Endothelial cell of umbilical vein (primary cell): Measurements from ENCODE around the gene TAMM41. TPM values are rescaled to one million over a fixed set of nuclear protein-coding genes. Genes with fewer than 3 reads are reported as not detected.
A peak's percentile ranks its signal among the peaks of the same experiment; 100 is the strongest.
"Not testable (repeated sequence)": the region's sequence is repeated elsewhere in the genome, so short reads cannot be mapped to it uniquely, and the experiment has no call there.

Experiments used
- BruUV-seq: library from RNA; stranded (reverse); fragments of 400-500 nt; replicated peaks from 2 replicates; lab custom pipeline; 2021; lab: Mats Ljungman, UMichigan
- CTCF ChIA-PET: fragments of 300-600, 350-600 bp; sonication (Branson Sonifier 250); formaldehyde crosslinking; loops from one replicate; lab custom pipeline; 2021; ENCODE audit warnings: antibody characterized with exemption, inconsistent platforms; lab: Charles Lee
- POLR2A ChIA-PET: fragments of 300-600, 350-600 bp; sonication (Branson Sonifier 250); formaldehyde crosslinking; loops from one replicate; lab custom pipeline; 2021; ENCODE audit warnings: antibody characterized with exemption, inconsistent platforms; lab: Charles Lee
- DNase-seq: peaks from one replicate; pipeline ENCODE4 v3.0.0-alpha.2; 2011; ENCODE audit warnings: low read depth, low spot score
- FAIRE-seq: peaks from 2 replicates; lab custom pipeline; 2011; peaks lifted over from hg19 to GRCh38; lab: Jason Lieb, UNC
- H2AFZ ChIP-seq: 2 replicates; pipeline ENCODE4 v1.6.0; 2012; ENCODE audit warnings: low read depth, low read length, control low read depth, inconsistent platforms
- H3K27ac ChIP-seq: 2 replicates; pipeline ENCODE4 v1.5.1; 2011; ENCODE audit warnings: low read depth, mild to moderate bottlenecking, control low read depth, low read length, moderate library complexity; ENCODE audit not compliant: insufficient read depth
- H3K27me3 ChIP-seq, 2 experiments: 2 replicates each; pipeline versions ENCODE4 v1.6.0 to v1.6.1; 2011; ENCODE audit warnings: low read length in 2 of 2, mixed read lengths in 1 of 2; ENCODE audit not compliant: control insufficient read depth in 2 of 2, insufficient read depth in 2 of 2
- H3K36me3 ChIP-seq, 2 experiments: 2 replicates in 1 of 2; 3 replicates in 1 of 2; pipeline ENCODE4 v1.5.1; 2011; ENCODE audit warnings: low read length in 2 of 2, mild to moderate bottlenecking in 1 of 2, moderate library complexity in 1 of 2; ENCODE audit not compliant: control insufficient read depth in 2 of 2, insufficient read depth in 2 of 2; ENCODE audit errors: extremely low read depth in 1 of 2
- H3K4me1 ChIP-seq: 3 replicates; pipeline ENCODE4 v1.5.1; 2011; ENCODE audit warnings: mild to moderate bottlenecking, low read length; ENCODE audit not compliant: control insufficient read depth, insufficient read depth; ENCODE audit errors: extremely low read depth
- H3K4me2 ChIP-seq: 2 replicates; pipeline ENCODE4 v1.6.1; 2011; ENCODE audit warnings: low read length, control low read depth, mixed read lengths; ENCODE audit not compliant: insufficient read depth
- H3K4me3 ChIP-seq, 3 experiments: fragments of 200-600 bp in 1 of 3; sonication (generic), shearing (Covaris generic) in 1 of 3; replicated peaks in 1 of 3; 2 replicates each; pipeline ENCODE4 v1.5.1; 2011 to 2016; ENCODE audit warnings: control low read depth in 3 of 3, low read length in 3 of 3, mild to moderate bottlenecking in 2 of 3, inconsistent platforms in 1 of 3, low read depth in 1 of 3, moderate library complexity in 1 of 3; ENCODE audit not compliant: insufficient read depth in 1 of 3
- H3K79me2 ChIP-seq: 2 replicates; pipeline ENCODE4 v1.6.0; 2012; ENCODE audit warnings: low read length, inconsistent platforms; ENCODE audit not compliant: control insufficient read depth, insufficient read depth
- H3K9ac ChIP-seq: replicated peaks from 2 replicates; pipeline ENCODE3; 2011; ENCODE audit warnings: low read length, control low read depth; ENCODE audit not compliant: insufficient read depth; ENCODE audit errors: extremely low read depth
- H3K9me1 ChIP-seq: replicated peaks from 3 replicates; pipeline ENCODE4 v1.6.0; 2011; ENCODE audit warnings: mild to moderate bottlenecking, low read length; ENCODE audit not compliant: control insufficient read depth, insufficient read depth; ENCODE audit errors: extremely low read depth
- H3K9me3 ChIP-seq: replicated peaks from 2 replicates; pipeline ENCODE4 v1.5.1; 2012; ENCODE audit warnings: low read length, inconsistent platforms; ENCODE audit not compliant: control insufficient read depth, insufficient read depth
- H4K20me1 ChIP-seq: replicated peaks from 2 replicates; pipeline ENCODE3; 2011; ENCODE audit warnings: mild to moderate bottlenecking, low read length; ENCODE audit not compliant: control insufficient read depth, insufficient read depth; ENCODE audit errors: extremely low read depth
- CTCF ChIP-seq, 2 donors: IDR thresholded peaks; 1 replicate in 1 of 2; 2 replicates in 1 of 2; pipeline ENCODE4 v1.5.1; 2011; ENCODE audit warnings: low read length in 2 of 2, mild to moderate bottlenecking in 2 of 2, moderate library complexity in 2 of 2, control low read depth in 1 of 2, inconsistent platforms in 1 of 2, low read depth in 1 of 2; ENCODE audit not compliant: insufficient read depth in 1 of 2; ENCODE audit errors: extremely low read depth in 1 of 2
- POLR2A ChIP-seq: IDR thresholded peaks from 2 replicates; pipeline ENCODE4 v1.6.1; 2012; ENCODE audit warnings: low read depth, mild to moderate bottlenecking, control low read depth, low read length
- dilution Hi-C: fragments of 300-500 bp; cut with MboI; formaldehyde crosslinking; loops from one replicate; pipeline ENCODE4 v1.15.0; 2019; ENCODE audit warnings: low sequenced_read_pairs; ENCODE audit not compliant: extremely low pct_ligation_motif_present
- intact Hi-C: fragments of 100-400 bp; cut with micrococcal nuclease; formaldehyde crosslinking; loops from one replicate; pipeline ENCODE4 v1.10.0; 2022
- polyA plus RNA-seq, 4 experiments: library from polyadenylated mRNA; depleted of rRNA in 3 of 4; stranded (reverse) in 3 of 4; unstranded in 1 of 4; fragments of >200 nt; gene quantifications; 2 replicates each; pipeline versions ENCODE4 v1.2.1 to v1.2.3, GENCODE V29; 2011 to 2012; ENCODE audit warnings: missing spikeins in 1 of 4
- total RNA-seq: library from RNA; stranded (reverse); gene quantifications from 2 replicates; pipeline ENCODE4 v1.2.3, GENCODE V29; 2021

Gene TAMM41
- total and polyA plus RNA-seq, 2 donors (not counting 3 experiments of a cell fraction or from before 2014, with no cell fraction given) = 12.6 to 29.7 TPM

- H3K9me1 ChIP-seq = no peaks in the 10 kb centered on the region
- no peak overlapping the region for H3K9ac ChIP-seq
- TF ChIP-seq CTCF (IDR thresholded peaks at IDR 0.05; ENCODE audit: extremely low read depth in 1 of 2, insufficient read depth in 1 of 2, low read depth in 1 of 2, low read length in 2 of 2) (peak; percentile 46 to 68), POLR2A (no peak)
- dilution Hi-C loops = no loop called here
- no peaks in the 10 kb centered on the region for H3K27me3 ChIP-seq
- H2AFZ ChIP-seq = no peak overlapping the region
- no peaks in the 10 kb centered on the region for H3K79me2 ChIP-seq
- no peak overlapping the region for H3K4me2 ChIP-seq
- peak; percentile 58 for FAIRE-seq
- no peaks in the 10 kb centered on the region for H4K20me1 ChIP-seq
- intact Hi-C loops = loop anchor here (1.0 to 5.0 kb wide), 5 partner anchors 30 to 403 kb away; no protein-coding TSS in a partner anchor
- H3K4me1 ChIP-seq = peaks cover 11% of the 10 kb centered on the region
- CTCF ChIA-PET = interaction anchor here (0.6 to 1.9 kb wide), 7 partner anchors 8 to 395 kb away, joined by 3 to 12 read pairs (median 3); no protein-coding TSS in a partner anchor
- no peak overlapping the region for H3K27ac ChIP-seq
- BruUV-seq = no TSS peak
- no peaks in the 10 kb centered on the region for H3K36me3 ChIP-seq
- no peak overlapping the region for H3K4me3 ChIP-seq
- POLR2A ChIA-PET = no interaction called here
- H3K9me3 ChIP-seq = no peaks in the 10 kb centered on the region
- DNase-seq = peak; percentile 60
Observed at GRCh38 chr3:11774296-11774877, 72.3 kb downstream of the TAMM41 start.

GRCh38 chr3:11771931-11772330 is 74.8 kb downstream of the TAMM41 start:
- DNase-seq, H3K36me3 ChIP-seq, H3K9ac ChIP-seq, H3K4me2 ChIP-seq, H2AFZ ChIP-seq, H3K4me3 ChIP-seq, H4K20me1 ChIP-seq, CTCF ChIA-PET, H3K9me3 ChIP-seq, BruUV-seq, dilution Hi-C loops, H3K9me1 ChIP-seq, H3K27ac ChIP-seq, H3K79me2 ChIP-seq, POLR2A ChIA-PET, FAIRE-seq, H3K27me3 ChIP-seq: not testable (repeated sequence)
- peaks cover 11% of the 10 kb centered on the region for H3K4me1 ChIP-seq
- intact Hi-C loops = loop anchor here (5.0 kb wide), 1 partner anchor 405 kb away; no protein-coding TSS in a partner anchor
